Neutrophil (primary cell): ENCODE results near the gene PDE1A.

ENCODE experiments used
- H3K27ac ChIP-seq: fragments of 200-600 bp; sonication (generic); 2 replicates; pipeline ENCODE4 v1.5.1; 2016; ENCODE audit warnings: mild to moderate bottlenecking, moderate library complexity
- H3K27me3 ChIP-seq: fragments of 200-600 bp; sonication (generic); 2 replicates; pipeline ENCODE4 v1.6.0; 2016; ENCODE audit warnings: mild to moderate bottlenecking
- H3K36me3 ChIP-seq: fragments of 200-600 bp; sonication (generic); 2 replicates; pipeline ENCODE4 v1.5.1; 2017
- H3K4me1 ChIP-seq, 2 experiments: fragments of 200-600 bp in 1 of 2; sonication (generic) in 1 of 2; 1 replicate in 1 of 2; 2 replicates in 1 of 2; pipeline versions ENCODE4 v1.5.1 to v1.6.1; 2013 to 2016; ENCODE audit warnings: low read depth in 1 of 2, low read length in 1 of 2, mild to moderate bottlenecking in 1 of 2, moderate library complexity in 1 of 2; ENCODE audit not compliant: control insufficient read depth in 1 of 2, insufficient read depth in 1 of 2
- H3K4me3 ChIP-seq, 2 experiments: fragments of 200-600 bp in 1 of 2; sonication (generic) in 1 of 2; 1 replicate in 1 of 2; 2 replicates in 1 of 2; pipeline ENCODE4 v1.5.1; 2013 to 2016; ENCODE audit warnings: low read depth in 1 of 2, low read length in 1 of 2, mild to moderate bottlenecking in 1 of 2, moderate library complexity in 1 of 2
- H3K9me3 ChIP-seq: fragments of 200-600 bp; sonication (generic); 2 replicates; pipeline ENCODE4 v1.5.1; 2016
- TF ChIP-seq, protein P1 (sequence below): fragments of 200-600 bp; sonication (generic); IDR thresholded peaks from 2 replicates; pipeline ENCODE4 v1.5.1; 2016; ENCODE audit warnings: antibody characterized with exemption

Gene PDE1A

DNA sequence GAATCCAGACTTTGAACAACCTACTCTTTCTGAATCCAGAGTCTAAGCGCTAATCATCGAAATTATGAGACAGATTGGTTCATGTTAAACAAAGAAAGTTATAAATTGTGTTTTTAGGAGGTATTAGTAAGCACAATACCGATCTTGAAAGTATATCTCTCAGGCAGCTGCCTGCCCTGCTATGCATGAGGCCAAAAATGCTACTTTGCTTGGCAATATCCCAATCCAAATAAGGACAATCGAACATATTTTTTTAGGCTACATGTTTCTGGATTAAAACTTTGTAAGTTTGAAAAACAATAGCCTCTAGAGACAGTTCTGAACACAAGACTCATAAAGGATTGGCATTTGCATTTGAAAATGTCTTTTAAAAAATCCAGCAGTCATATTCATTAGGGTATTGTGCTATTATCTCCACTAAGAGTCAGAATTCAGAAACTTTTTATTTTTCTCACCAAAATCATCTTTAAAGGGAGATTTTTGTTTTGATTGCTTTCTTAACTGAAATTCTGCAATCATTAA, 167.1 kb downstream of the PDE1A start:
- Histone ChIP-seq H3K4me3 (no peak overlapping the region), H3K36me3 (no peaks in the 10 kb centered on the region), H3K9me3 (no peaks in the 10 kb centered on the region), H3K27ac (no peak overlapping the region), H3K27me3 (no peaks in the 10 kb centered on the region), H3K4me1 (no peaks in the 10 kb centered on the region)
- TF ChIP-seq, protein P1, sequence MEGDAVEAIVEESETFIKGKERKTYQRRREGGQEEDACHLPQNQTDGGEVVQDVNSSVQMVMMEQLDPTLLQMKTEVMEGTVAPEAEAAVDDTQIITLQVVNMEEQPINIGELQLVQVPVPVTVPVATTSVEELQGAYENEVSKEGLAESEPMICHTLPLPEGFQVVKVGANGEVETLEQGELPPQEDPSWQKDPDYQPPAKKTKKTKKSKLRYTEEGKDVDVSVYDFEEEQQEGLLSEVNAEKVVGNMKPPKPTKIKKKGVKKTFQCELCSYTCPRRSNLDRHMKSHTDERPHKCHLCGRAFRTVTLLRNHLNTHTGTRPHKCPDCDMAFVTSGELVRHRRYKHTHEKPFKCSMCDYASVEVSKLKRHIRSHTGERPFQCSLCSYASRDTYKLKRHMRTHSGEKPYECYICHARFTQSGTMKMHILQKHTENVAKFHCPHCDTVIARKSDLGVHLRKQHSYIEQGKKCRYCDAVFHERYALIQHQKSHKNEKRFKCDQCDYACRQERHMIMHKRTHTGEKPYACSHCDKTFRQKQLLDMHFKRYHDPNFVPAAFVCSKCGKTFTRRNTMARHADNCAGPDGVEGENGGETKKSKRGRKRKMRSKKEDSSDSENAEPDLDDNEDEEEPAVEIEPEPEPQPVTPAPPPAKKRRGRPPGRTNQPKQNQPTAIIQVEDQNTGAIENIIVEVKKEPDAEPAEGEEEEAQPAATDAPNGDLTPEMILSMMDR, result no peak

DNA sequence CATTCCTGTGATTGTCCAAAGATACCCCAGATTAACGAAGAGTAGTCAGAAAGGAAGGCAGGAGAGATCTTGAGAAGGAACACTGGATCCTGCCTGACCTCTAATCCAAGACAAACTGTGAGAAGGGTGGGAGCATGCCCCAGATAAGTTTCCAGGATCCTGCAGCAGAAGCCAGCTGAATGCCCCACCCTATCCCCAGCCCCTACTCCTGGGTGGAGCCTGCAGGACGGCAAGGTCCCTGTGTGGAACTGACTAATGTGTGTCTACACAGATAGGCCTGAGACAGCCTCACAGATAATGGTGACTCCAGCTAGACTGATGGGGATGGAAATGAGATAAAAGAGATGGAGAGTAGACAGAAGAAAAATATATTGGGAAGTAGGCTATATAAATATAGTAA, 174.3 kb downstream of the PDE1A start:
- no peak overlapping the region for H3K27ac ChIP-seq
- TF ChIP-seq, protein P1, result no peak
- H3K36me3 ChIP-seq, result no peaks in the 10 kb centered on the region
- H3K4me3 ChIP-seq, result no peak overlapping the region
- H3K27me3 ChIP-seq, result no peaks in the 10 kb centered on the region
- no peaks in the 10 kb centered on the region for H3K9me3 ChIP-seq
- H3K4me1 ChIP-seq, result no peaks in the 10 kb centered on the region

DNA sequence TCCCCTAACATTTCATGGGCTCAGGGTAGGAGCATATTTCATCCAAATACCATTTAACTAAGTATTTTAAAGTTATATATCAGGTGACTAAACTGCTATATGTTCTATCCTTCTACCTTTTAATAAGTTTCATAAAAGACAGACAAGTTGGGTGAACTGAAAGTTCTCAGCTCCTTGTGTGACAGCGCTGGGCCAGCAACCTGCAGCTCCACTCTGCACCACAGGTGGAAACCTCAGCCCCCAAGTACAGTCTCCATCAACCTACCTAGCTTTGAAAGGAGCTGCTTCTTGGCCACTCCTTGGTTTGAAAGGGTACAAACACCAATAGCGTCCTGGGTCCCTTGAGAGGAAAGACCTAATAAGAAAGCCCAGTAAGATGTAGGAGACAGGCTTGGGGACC, 177.9 kb downstream of the PDE1A start:
- Histone ChIP-seq H3K4me3 (no peak overlapping the region), H3K4me1 (no peaks in the 10 kb centered on the region), H3K9me3 (no peaks in the 10 kb centered on the region), H3K36me3 (no peaks in the 10 kb centered on the region), H3K27me3 (no peaks in the 10 kb centered on the region), H3K27ac (no peak overlapping the region)
- TF ChIP-seq, protein P1, result no peak

DNA sequence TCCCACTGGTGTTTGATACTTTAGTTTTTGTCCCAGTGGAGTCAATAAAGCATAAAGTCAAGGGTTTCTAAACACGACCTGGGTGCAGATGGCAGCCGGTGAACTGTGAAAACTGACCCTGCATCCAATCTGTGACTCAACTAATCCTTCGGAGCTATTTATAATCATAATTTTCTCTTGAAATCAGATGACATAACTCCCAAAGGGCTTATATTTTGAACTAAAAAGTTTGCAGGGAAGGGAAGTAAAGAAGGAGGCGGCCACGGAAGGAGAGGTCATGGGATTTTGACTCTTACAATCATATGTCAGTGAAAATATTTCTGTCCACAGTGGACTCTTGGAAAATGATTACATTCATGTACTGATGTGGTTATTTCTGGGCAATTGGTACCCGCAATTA, 178.5 kb downstream of the PDE1A start:
- H3K4me1 ChIP-seq, result no peaks in the 10 kb centered on the region
- TF ChIP-seq, protein P1, result no peak
- H3K27ac ChIP-seq, result no peak overlapping the region
- no peaks in the 10 kb centered on the region for H3K36me3 ChIP-seq
- H3K4me3 ChIP-seq, result no peak overlapping the region
- H3K9me3 ChIP-seq, result no peaks in the 10 kb centered on the region
- H3K27me3 ChIP-seq, result no peaks in the 10 kb centered on the region

DNA sequence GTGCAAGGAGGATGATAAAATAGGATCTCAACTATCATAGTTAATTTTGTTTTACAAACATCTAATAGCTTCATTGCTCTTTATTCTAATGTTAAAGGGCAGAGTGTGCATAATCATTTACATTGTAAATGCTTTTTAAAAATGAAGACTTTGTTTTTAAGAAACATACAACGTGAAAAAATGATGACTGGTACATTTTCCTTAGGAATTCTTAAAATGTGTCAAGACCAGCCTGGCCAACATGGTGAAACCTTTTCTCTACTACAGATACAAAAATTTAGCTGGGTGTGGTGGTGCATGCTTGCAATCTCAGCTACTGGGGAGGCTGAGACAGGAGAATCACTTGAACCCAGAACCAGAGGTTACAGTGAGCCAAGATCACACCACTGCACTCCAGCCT, 179.0 kb downstream of the PDE1A start:
- Histone ChIP-seq H3K4me3 (no peak overlapping the region), H3K4me1 (no peaks in the 10 kb centered on the region), H3K27me3 (no peaks in the 10 kb centered on the region), H3K27ac (no peak overlapping the region), H3K9me3 (no peaks in the 10 kb centered on the region), H3K36me3 (no peaks in the 10 kb centered on the region)
- TF ChIP-seq, protein P1, result no peak

DNA sequence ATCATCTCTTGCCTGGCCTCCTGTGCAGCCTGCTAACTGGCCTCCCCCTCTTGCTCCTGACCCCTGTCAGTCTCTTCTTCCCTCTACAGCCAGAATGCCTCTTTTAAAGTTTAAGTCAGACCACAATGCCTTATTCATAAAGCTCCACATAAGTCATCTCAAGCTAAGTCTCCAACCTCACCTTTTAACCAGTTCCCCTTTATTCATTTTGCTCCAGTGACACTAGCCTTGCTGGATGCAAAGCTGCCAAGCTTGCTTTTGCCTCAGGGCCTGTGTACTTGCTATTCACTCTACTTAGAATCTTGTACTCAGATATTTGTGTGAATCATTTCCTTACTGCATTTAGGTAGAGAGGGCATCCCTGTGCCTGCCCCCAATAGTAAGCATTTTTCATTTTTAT, 180.9 kb downstream of the PDE1A start:
- Histone ChIP-seq H3K4me3 (no peak overlapping the region), H3K9me3 (no peaks in the 10 kb centered on the region), H3K36me3 (no peaks in the 10 kb centered on the region), H3K27ac (no peak overlapping the region), H3K4me1 (no peaks in the 10 kb centered on the region), H3K27me3 (no peaks in the 10 kb centered on the region)
- TF ChIP-seq, protein P1, result no peak
